ENCODE data around the gene DNAJC5G. TPM values are rescaled to one million over a fixed set of nuclear protein-coding genes. Genes with fewer than 3 reads are reported as not detected.

DNAJC5G gene
- total and polyA plus RNA-seq, 2 of the 13 experiments (the other 11 are each of a cell fraction or from before 2014, with no cell fraction given), result 0.05 TPM; not detected in 1

DNA sequence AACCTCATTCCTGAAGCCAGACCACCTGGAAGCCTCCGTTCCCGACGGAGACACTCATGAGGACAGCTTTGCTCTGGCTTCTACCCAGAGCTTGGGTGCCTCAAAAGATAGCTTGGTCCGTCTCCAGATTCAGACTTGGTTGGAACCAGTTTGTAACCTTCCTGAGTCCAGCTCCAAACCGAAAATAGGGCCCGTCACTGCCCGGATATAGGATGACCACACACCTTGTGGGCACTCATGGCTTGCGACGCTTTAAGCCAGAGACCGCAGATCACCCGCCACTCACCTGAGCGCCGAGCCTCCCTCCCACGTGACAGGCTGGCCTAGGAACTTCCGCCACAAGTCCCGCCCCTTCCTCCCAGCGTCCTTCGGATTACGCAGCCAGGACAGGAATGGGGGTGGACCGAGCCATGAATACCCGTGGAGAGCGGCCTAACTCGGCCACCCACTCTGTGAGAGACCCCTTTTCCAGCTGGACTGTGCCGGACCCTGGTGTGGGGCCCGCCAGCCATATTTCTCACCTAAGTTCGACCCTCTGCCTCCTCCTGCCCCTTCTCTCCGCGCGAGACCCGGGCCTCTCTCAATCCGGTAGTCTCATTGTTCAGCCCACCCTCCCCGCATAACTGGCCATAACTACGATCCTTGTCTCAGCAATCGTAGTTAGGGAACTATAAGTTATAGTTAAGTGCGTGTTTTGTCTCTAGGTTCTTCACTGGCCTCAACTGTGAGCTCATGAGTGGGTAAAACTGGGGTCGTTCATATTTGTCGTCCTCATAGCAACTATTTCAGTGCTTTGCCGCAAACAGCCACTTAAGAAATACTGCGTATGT lies 47.7 kb downstream of the DNAJC5G start, which contains the start of gene MPV17 (continued):
- TF ChIP-seq, protein P1, sequence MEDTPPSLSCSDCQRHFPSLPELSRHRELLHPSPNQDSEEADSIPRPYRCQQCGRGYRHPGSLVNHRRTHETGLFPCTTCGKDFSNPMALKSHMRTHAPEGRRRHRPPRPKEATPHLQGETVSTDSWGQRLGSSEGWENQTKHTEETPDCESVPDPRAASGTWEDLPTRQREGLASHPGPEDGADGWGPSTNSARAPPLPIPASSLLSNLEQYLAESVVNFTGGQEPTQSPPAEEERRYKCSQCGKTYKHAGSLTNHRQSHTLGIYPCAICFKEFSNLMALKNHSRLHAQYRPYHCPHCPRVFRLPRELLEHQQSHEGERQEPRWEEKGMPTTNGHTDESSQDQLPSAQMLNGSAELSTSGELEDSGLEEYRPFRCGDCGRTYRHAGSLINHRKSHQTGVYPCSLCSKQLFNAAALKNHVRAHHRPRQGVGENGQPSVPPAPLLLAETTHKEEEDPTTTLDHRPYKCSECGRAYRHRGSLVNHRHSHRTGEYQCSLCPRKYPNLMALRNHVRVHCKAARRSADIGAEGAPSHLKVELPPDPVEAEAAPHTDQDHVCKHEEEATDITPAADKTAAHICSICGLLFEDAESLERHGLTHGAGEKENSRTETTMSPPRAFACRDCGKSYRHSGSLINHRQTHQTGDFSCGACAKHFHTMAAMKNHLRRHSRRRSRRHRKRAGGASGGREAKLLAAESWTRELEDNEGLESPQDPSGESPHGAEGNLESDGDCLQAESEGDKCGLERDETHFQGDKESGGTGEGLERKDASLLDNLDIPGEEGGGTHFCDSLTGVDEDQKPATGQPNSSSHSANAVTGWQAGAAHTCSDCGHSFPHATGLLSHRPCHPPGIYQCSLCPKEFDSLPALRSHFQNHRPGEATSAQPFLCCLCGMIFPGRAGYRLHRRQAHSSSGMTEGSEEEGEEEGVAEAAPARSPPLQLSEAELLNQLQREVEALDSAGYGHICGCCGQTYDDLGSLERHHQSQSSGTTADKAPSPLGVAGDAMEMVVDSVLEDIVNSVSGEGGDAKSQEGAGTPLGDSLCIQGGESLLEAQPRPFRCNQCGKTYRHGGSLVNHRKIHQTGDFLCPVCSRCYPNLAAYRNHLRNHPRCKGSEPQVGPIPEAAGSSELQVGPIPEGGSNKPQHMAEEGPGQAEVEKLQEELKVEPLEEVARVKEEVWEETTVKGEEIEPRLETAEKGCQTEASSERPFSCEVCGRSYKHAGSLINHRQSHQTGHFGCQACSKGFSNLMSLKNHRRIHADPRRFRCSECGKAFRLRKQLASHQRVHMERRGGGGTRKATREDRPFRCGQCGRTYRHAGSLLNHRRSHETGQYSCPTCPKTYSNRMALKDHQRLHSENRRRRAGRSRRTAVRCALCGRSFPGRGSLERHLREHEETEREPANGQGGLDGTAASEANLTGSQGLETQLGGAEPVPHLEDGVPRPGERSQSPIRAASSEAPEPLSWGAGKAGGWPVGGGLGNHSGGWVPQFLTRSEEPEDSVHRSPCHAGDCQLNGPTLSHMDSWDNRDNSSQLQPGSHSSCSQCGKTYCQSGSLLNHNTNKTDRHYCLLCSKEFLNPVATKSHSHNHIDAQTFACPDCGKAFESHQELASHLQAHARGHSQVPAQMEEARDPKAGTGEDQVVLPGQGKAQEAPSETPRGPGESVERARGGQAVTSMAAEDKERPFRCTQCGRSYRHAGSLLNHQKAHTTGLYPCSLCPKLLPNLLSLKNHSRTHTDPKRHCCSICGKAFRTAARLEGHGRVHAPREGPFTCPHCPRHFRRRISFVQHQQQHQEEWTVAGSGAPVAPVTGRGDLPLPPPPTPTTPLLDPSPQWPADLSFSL (CRISPR knock-in tag; IDR thresholded peaks at IDR 0.05), result no peak
- TF ChIP-seq PCBP2 (optimal IDR thresholded peaks at IDR 0.05; ENCODE audit: low read depth, low read length, poor library complexity, severe bottlenecking) (no peak), ZNF275 (CRISPR knock-in tag; IDR thresholded peaks at IDR 0.05; ENCODE audit: borderline replicate concordance) (peak; percentile 52; the same call in 1 of the 2 replicates), DPF2 (CRISPR knock-in tag; IDR thresholded peaks at IDR 0.05; ENCODE audit: borderline replicate concordance, low read depth) (no peak), ZNF574 (CRISPR knock-in tag; IDR thresholded peaks at IDR 0.05) (peak; percentile 92), BATF2 (CRISPR knock-in tag; IDR thresholded peaks at IDR 0.05) (no peak), SALL1 (CRISPR knock-in tag; IDR thresholded peaks at IDR 0.05) (peak; percentile 94), ZNF792 (CRISPR knock-in tag; IDR thresholded peaks at IDR 0.05) (peak; percentile 74; the same call in 1 of the 2 replicates), GATAD2A (CRISPR knock-in tag; IDR thresholded peaks at IDR 0.05) (peak; percentile 15; the same call in 1 of the 2 replicates), POLR2A (IDR thresholded peaks at IDR 0.05; ENCODE audit: insufficient read depth in 1 of 2, low read depth in 2 of 2, low read length in 2 of 2) (peak; percentile 96 to 97), CREB1 (IDR thresholded peaks at IDR 0.05) (peak; percentile 77), CREB1 (CRISPR knock-in tag; IDR thresholded peaks at IDR 0.05) (no peak; the same call in 1 of the 2 replicates), KAT7 (CRISPR knock-in tag; IDR thresholded peaks at IDR 0.05; ENCODE audit: borderline replicate concordance) (peak; percentile 48; the same call in 1 of the 2 replicates)
- TF ChIP-seq, protein P2, sequence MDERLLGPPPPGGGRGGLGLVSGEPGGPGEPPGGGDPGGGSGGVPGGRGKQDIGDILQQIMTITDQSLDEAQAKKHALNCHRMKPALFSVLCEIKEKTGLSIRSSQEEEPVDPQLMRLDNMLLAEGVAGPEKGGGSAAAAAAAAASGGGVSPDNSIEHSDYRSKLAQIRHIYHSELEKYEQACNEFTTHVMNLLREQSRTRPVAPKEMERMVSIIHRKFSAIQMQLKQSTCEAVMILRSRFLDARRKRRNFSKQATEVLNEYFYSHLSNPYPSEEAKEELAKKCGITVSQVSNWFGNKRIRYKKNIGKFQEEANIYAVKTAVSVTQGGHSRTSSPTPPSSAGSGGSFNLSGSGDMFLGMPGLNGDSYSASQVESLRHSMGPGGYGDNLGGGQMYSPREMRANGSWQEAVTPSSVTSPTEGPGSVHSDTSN (CRISPR knock-in tag; IDR thresholded peaks at IDR 0.05), result peak; percentile 78
